ENCODE results near the gene MGMT.

DNA sequence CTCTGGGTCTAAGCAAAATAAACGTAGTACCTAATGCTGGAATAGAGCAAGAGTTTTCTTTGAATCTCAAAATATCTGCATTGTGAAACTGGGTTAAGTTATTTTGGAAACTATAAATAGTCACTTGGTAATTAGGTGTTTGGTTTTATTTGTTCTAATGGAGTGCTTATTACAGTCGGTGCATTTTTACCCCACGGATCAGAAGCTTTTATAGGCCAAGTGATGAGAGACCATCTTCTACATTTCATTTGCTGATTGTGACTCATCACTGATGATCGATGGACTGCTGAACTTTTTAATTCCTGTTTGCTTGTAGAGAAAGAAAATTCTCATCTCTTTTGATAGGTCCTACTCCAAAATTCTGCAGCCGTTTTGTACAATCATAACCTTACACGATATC is 28.2 kb downstream of the MGMT start:
- TF ChIP-seq, protein P1, sequence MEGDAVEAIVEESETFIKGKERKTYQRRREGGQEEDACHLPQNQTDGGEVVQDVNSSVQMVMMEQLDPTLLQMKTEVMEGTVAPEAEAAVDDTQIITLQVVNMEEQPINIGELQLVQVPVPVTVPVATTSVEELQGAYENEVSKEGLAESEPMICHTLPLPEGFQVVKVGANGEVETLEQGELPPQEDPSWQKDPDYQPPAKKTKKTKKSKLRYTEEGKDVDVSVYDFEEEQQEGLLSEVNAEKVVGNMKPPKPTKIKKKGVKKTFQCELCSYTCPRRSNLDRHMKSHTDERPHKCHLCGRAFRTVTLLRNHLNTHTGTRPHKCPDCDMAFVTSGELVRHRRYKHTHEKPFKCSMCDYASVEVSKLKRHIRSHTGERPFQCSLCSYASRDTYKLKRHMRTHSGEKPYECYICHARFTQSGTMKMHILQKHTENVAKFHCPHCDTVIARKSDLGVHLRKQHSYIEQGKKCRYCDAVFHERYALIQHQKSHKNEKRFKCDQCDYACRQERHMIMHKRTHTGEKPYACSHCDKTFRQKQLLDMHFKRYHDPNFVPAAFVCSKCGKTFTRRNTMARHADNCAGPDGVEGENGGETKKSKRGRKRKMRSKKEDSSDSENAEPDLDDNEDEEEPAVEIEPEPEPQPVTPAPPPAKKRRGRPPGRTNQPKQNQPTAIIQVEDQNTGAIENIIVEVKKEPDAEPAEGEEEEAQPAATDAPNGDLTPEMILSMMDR (IDR thresholded peaks at IDR 0.05; ENCODE audit: insufficient read depth, low read length): no peak
- TF ChIP-seq GABPA (IDR thresholded peaks at IDR 0.05; ENCODE audit: low read depth) (no peak), POLR2AphosphoS5 (IDR thresholded peaks at IDR 0.05; ENCODE audit: low read depth) (no peak)
- TF ChIP-seq, protein P2, sequence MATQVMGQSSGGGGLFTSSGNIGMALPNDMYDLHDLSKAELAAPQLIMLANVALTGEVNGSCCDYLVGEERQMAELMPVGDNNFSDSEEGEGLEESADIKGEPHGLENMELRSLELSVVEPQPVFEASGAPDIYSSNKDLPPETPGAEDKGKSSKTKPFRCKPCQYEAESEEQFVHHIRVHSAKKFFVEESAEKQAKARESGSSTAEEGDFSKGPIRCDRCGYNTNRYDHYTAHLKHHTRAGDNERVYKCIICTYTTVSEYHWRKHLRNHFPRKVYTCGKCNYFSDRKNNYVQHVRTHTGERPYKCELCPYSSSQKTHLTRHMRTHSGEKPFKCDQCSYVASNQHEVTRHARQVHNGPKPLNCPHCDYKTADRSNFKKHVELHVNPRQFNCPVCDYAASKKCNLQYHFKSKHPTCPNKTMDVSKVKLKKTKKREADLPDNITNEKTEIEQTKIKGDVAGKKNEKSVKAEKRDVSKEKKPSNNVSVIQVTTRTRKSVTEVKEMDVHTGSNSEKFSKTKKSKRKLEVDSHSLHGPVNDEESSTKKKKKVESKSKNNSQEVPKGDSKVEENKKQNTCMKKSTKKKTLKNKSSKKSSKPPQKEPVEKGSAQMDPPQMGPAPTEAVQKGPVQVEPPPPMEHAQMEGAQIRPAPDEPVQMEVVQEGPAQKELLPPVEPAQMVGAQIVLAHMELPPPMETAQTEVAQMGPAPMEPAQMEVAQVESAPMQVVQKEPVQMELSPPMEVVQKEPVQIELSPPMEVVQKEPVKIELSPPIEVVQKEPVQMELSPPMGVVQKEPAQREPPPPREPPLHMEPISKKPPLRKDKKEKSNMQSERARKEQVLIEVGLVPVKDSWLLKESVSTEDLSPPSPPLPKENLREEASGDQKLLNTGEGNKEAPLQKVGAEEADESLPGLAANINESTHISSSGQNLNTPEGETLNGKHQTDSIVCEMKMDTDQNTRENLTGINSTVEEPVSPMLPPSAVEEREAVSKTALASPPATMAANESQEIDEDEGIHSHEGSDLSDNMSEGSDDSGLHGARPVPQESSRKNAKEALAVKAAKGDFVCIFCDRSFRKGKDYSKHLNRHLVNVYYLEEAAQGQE (IDR thresholded peaks at IDR 0.05; ENCODE audit: insufficient replicate concordance, low read depth): no peak
